Naive thymus-derived CD4-positive, alpha-beta T cell (primary cell): ENCODE data around the gene SLC44A5. TPM values are rescaled to one million over a fixed set of nuclear protein-coding genes. Genes with fewer than 3 reads are reported as not detected.

Experiments used
- ATAC-seq: fragments of 150-1000 bp; cut with Tn5 transposase; 2 replicates; pipeline ENCODE4 v1.10.0; 2021; ENCODE audit warnings: mild to moderate bottlenecking, moderate library complexity
- CTCF ChIA-PET: fragments of 350-600 bp; sonication (Branson Sonifier 250); formaldehyde crosslinking; loops from one replicate; lab custom pipeline; 2021; ENCODE audit warnings: antibody characterized with exemption; lab: Charles Lee
- POLR2A ChIA-PET: fragments of 350-600 bp; sonication (Branson Sonifier 250); formaldehyde crosslinking; loops from one replicate; lab custom pipeline; 2021; ENCODE audit warnings: antibody characterized with exemption, inconsistent platforms; lab: Charles Lee
- DNase-seq, 9 donors: peaks; one replicate each; pipeline versions ENCODE4 v3.0.0 to v3.0.0-alpha.2; 2020 to 2022; ENCODE audit warnings: mixed read lengths in 1 of 9
- H3K27ac ChIP-seq: one replicate; pipeline ENCODE4 v1.7.0; 2013; ENCODE audit warnings: mild to moderate bottlenecking, low read depth, low read length, moderate library complexity
- H3K27me3 ChIP-seq, 2 donors: one replicate each; pipeline ENCODE4 v1.7.0; 2013; ENCODE audit warnings: low read length in 2 of 2, mild to moderate bottlenecking in 2 of 2, moderate library complexity in 2 of 2; ENCODE audit not compliant: control insufficient read depth in 2 of 2, insufficient read depth in 2 of 2
- H3K36me3 ChIP-seq, 3 experiments: 1 replicate in 2 of 3; 2 replicates in 1 of 3; pipeline ENCODE4 v1.7.0; 2013; ENCODE audit warnings: low read length in 3 of 3, mild to moderate bottlenecking in 3 of 3, moderate library complexity in 1 of 3; ENCODE audit not compliant: insufficient read depth in 3 of 3, control insufficient read depth in 2 of 3
- H3K4me1 ChIP-seq, 2 donors: one replicate each; pipeline ENCODE4 v1.7.0; 2013; ENCODE audit warnings: low read length in 2 of 2, mild to moderate bottlenecking in 2 of 2, moderate library complexity in 1 of 2; ENCODE audit not compliant: control insufficient read depth in 2 of 2, insufficient read depth in 2 of 2
- H3K4me3 ChIP-seq: 2 replicates; pipeline ENCODE4 v1.7.0; 2013; ENCODE audit warnings: mild to moderate bottlenecking, low read length
- H3K9me3 ChIP-seq, 3 experiments: 1 replicate in 2 of 3; 2 replicates in 1 of 3; pipeline ENCODE4 v1.7.0; 2013; ENCODE audit warnings: low read length in 3 of 3; ENCODE audit not compliant: control insufficient read depth in 2 of 3
- H3K27ac Mint-ChIP-seq, 9 donors: one replicate each; pipeline ENCODE4 v1.8.0; 2020 to 2022; ENCODE audit warnings: mixed read lengths in 9 of 9, mild to moderate bottlenecking in 8 of 9, moderate library complexity in 5 of 9, inconsistent platforms in 2 of 9
- H3K27me3 Mint-ChIP-seq, 5 donors: one replicate each; pipeline ENCODE4 v1.8.0; 2021 to 2022; ENCODE audit warnings: mixed read lengths in 5 of 5, mild to moderate bottlenecking in 1 of 5
- H3K36me3 Mint-ChIP-seq, 5 donors: one replicate each; pipeline ENCODE4 v1.8.0; 2020 to 2022; ENCODE audit warnings: mixed read lengths in 5 of 5, mild to moderate bottlenecking in 3 of 5, inconsistent platforms in 1 of 5
- H3K4me1 Mint-ChIP-seq, 7 donors: one replicate each; pipeline ENCODE4 v1.8.0; 2020 to 2022; ENCODE audit warnings: mixed read lengths in 7 of 7, mild to moderate bottlenecking in 3 of 7, inconsistent platforms in 1 of 7
- H3K4me3 Mint-ChIP-seq, 10 donors: one replicate each; pipeline ENCODE4 v1.8.0; 2020 to 2022; ENCODE audit warnings: mild to moderate bottlenecking in 10 of 10, mixed read lengths in 10 of 10, moderate library complexity in 6 of 10, inconsistent platforms in 2 of 10
- H3K9me3 Mint-ChIP-seq, 11 donors: one replicate each; pipeline ENCODE4 v1.8.0; 2020 to 2022; ENCODE audit warnings: mixed read lengths in 11 of 11, mild to moderate bottlenecking in 4 of 11, inconsistent platforms in 1 of 11, moderate library complexity in 1 of 11
- intact Hi-C, 2 donors: fragments of 100-400 bp; cut with micrococcal nuclease; formaldehyde crosslinking; loops; one replicate each; pipeline ENCODE4 v1.15.1; 2023
- polyA plus RNA-seq, 2 donors: library from polyadenylated mRNA; unstranded; fragments of 300-500 nt; fragmentation: Illumina TruSeq; gene quantifications; one replicate each; pipeline ENCODE4 v1.2.3, GENCODE V29; 2021
- total RNA-seq, 6 experiments: library from RNA in 5 of 6; stranded (reverse) in 5 of 6; gene quantifications; 1 replicate in 5 of 6; 2 replicates in 1 of 6; pipeline ENCODE4 v1.2.3 and lab custom pipeline; 2021 to 2026

The SLC44A5 gene
- total and polyA plus RNA-seq, 7 experiments from 2014 or later = 0.92 to 6.0 (median 3.0) TPM; not detected in 3

DNA sequence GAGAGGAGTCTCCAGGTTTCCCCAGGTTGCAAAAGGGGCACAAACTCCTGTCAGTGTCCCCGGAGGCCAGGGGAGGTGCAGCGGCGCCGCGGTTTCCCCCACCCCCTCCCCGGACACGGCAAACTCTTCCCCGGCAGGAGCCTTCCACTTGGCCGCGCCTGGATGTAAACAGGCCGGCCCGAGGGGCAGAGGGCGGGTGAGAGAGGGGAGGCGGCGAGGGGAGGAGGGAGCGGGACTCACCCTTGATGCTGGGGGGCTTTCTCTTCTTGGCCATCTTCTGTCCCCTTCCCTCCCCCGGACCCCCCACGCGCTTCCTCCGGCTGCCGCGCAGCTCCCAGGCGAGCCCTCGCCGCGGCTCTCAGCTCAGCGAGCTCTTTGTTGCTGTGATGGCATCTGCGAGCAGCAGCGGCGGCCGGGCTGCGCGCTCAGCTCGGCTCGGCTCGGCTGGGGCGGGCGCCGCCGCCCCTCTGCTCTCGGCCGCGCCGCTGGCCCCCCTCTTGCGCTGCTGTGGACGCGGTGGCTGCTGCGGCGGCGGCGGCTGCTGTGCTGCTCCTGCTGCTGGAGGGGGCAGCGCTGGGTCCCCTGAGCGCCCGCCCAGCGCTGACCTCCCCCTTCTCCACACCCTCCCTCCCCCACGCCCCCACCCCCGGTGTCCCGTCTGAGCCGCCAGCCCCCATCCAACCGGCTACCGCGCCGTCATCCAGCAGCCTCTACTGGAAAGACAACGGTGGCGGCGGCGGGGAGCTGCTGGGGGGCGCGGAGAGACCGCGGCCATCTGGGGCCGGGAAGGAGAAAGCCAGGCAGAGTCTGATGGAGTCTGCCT, 4.9 kb upstream of the SLC44A5 start:
- no peak overlapping the region for H3K4me3 ChIP-seq
- ATAC-seq (peak; percentile 61), DNase-seq (peak in 4 of 9 donors; percentile 7 to 18 (median 16))
- no peak overlapping the region for H3K27ac ChIP-seq
- H3K4me3 Mint-ChIP-seq = peak overlapping the region; percentile 27 to 83 (median 78)
- POLR2A ChIA-PET = no interaction called here
- intact Hi-C loops = loop anchor here in 1 of 2 donors (10.0 kb wide), 2 partner anchors 169 to 481 kb away; partner anchors contain the start of genes LHX8 and RABGGTB
- no peaks in the 10 kb centered on the region for H3K9me3 ChIP-seq
- H3K9me3 Mint-ChIP-seq = peaks cover 0 to 12% (median 3%) of the 10 kb centered on the region in 11 donors
- H3K36me3 Mint-ChIP-seq = peaks cover 0 to 4% (median 0%) of the 10 kb centered on the region in 5 donors
- H3K4me1 ChIP-seq = peaks cover 4 to 8% of the 10 kb centered on the region in 2 donors
- no peak overlapping the region for H3K27ac Mint-ChIP-seq
- H3K27me3 ChIP-seq = peaks cover 0 to 28% of the 10 kb centered on the region in 2 donors
- peaks cover 73 to 88% (median 82%) of the 10 kb centered on the region in 5 donors for H3K27me3 Mint-ChIP-seq
- peaks cover 12 to 32% (median 21%) of the 10 kb centered on the region in 7 donors for H3K4me1 Mint-ChIP-seq
- CTCF ChIA-PET = no interaction called here
- H3K36me3 ChIP-seq = no peaks in the 10 kb centered on the region

DNA sequence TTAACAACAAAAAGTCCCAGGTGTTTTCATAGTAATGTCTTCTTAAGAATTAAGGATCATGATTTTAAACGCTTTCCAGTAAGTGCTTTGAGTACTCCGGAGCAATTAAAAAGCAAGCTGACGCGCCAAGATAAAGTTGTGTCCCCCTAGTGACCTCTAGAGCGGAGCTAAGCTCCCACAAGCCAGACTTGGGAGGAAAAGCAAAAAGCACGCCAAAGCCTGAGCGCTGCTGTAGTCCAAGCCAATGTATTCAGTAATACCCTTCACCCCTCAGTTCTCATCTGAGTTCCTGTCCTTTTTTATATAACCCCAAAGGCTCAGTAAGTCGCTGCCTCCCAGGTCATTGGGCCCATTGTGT, 3.5 kb upstream of the SLC44A5 start:
- H3K4me3 ChIP-seq = peak overlapping the region; percentile 33
- POLR2A ChIA-PET = no interaction called here
- H3K36me3 ChIP-seq = no peaks in the 10 kb centered on the region
- intact Hi-C loops = loop anchor here in 1 of 2 donors (10.0 kb wide), 2 partner anchors 170 to 480 kb away; partner anchors contain the start of genes LHX8 and RABGGTB
- Mint-ChIP-seq H3K4me1 (peaks cover 12 to 32% (median 21%) of the 10 kb centered on the region in 7 donors), H3K27ac (peak overlapping the region in 1 of 9 donors; percentile 56), H3K27me3 (peaks cover 69 to 79% (median 75%) of the 10 kb centered on the region in 5 donors), H3K9me3 (peaks cover 0 to 6% (median 0%) of the 10 kb centered on the region in 11 donors), H3K36me3 (peaks cover 0 to 4% (median 0%) of the 10 kb centered on the region in 5 donors), H3K4me3 (peak overlapping the region; percentile 27 to 83 (median 75))
- ATAC-seq (no peak), DNase-seq (no peak)
- H3K27ac ChIP-seq = no peak overlapping the region
- H3K27me3 ChIP-seq = peaks cover 0 to 31% of the 10 kb centered on the region in 2 donors
- peaks cover 4 to 8% of the 10 kb centered on the region in 2 donors for H3K4me1 ChIP-seq
- CTCF ChIA-PET = interaction anchor here (1.2 kb wide), 1 partner anchor 349 kb away, joined by 3 read pairs; no protein-coding TSS in a partner anchor
- no peaks in the 10 kb centered on the region for H3K9me3 ChIP-seq

DNA sequence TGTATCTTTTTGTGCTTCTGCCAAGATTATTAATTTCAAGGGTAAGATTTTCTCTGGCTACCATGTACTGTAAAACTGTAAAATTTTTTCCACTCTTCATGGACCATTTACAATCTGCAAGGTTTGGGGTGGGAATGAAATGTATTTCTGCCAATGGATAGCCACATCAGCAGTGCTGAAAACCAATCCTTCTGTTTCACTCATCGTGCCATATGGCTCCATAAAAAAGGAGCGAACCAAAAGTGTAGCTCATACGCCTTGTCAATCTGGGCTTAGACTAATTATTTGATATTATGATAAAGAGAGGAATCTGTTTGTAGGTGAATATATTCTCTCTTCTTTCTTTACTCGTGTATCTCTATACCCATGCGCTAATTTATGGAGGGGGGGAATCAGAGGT, 3.0 kb upstream of the SLC44A5 start:
- peaks cover 12 to 32% (median 21%) of the 10 kb centered on the region in 7 donors for H3K4me1 Mint-ChIP-seq
- peak overlapping the region in 6 of 10 donors; percentile 34 to 79 (median 76) for H3K4me3 Mint-ChIP-seq
- Histone ChIP-seq H3K9me3 (no peaks in the 10 kb centered on the region), H3K27ac (no peak overlapping the region), H3K27me3 (peaks cover 0 to 31% of the 10 kb centered on the region in 2 donors), H3K4me1 (peaks cover 4 to 8% of the 10 kb centered on the region in 2 donors), H3K36me3 (no peaks in the 10 kb centered on the region), H3K4me3 (no peak overlapping the region)
- H3K9me3 Mint-ChIP-seq = peaks cover 0 to 5% (median 0%) of the 10 kb centered on the region in 11 donors
- CTCF ChIA-PET = interaction anchor here (1.2 kb wide), 1 partner anchor 348 kb away, joined by 3 read pairs; no protein-coding TSS in a partner anchor
- POLR2A ChIA-PET = no interaction called here
- intact Hi-C loops = loop anchor here in 1 of 2 donors (10.0 kb wide), 2 partner anchors 171 to 479 kb away; partner anchors contain the start of genes LHX8 and RABGGTB
- H3K27me3 Mint-ChIP-seq = peaks cover 65 to 78% (median 72%) of the 10 kb centered on the region in 5 donors
- DNase-seq (no peak), ATAC-seq (no peak)
- H3K36me3 Mint-ChIP-seq = peaks cover 0 to 4% (median 0%) of the 10 kb centered on the region in 5 donors
- H3K27ac Mint-ChIP-seq = no peak overlapping the region

DNA sequence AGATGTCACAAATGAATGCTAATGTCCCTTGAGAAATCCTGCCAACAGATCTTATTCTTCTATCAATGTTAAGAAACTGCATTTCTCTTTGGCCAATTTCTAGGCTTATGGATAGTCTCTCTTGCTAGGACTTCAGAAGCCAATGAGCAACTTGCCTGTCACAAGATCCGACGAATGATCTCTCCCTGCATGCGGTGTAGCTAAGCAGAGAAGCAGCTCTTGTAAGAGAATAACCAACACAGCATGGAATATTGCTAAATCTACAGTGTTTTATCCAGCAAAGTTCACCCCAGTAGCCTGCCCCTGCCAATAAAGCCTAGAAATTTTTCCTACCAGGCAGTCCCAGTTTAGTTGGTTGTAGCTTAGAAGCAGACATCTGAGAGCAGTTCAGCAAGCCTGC, 2.1 kb upstream of the SLC44A5 start:
- DNase-seq = no peak
- peaks cover 62 to 75% (median 70%) of the 10 kb centered on the region in 5 donors for H3K27me3 Mint-ChIP-seq
- H3K27ac ChIP-seq = no peak overlapping the region
- peaks cover 4 to 8% of the 10 kb centered on the region in 2 donors for H3K4me1 ChIP-seq
- H3K4me3 Mint-ChIP-seq = no peak overlapping the region
- ChIA-PET POLR2A (no interaction called here), CTCF (no interaction called here)
- peaks cover 0 to 4% (median 0%) of the 10 kb centered on the region in 5 donors for H3K36me3 Mint-ChIP-seq
- no peak overlapping the region for H3K27ac Mint-ChIP-seq
- H3K27me3 ChIP-seq = peaks cover 0 to 31% of the 10 kb centered on the region in 2 donors
- peaks cover 0 to 5% (median 0%) of the 10 kb centered on the region in 11 donors for H3K9me3 Mint-ChIP-seq
- intact Hi-C loops = loop anchor here in 1 of 2 donors (10.0 kb wide), 2 partner anchors 172 to 478 kb away; partner anchors contain the start of genes LHX8 and RABGGTB
- no peaks in the 10 kb centered on the region for H3K36me3 ChIP-seq
- ATAC-seq = no peak
- H3K9me3 ChIP-seq = no peaks in the 10 kb centered on the region
- H3K4me3 ChIP-seq = no peak overlapping the region
- H3K4me1 Mint-ChIP-seq = peaks cover 12 to 32% (median 21%) of the 10 kb centered on the region in 7 donors

DNA sequence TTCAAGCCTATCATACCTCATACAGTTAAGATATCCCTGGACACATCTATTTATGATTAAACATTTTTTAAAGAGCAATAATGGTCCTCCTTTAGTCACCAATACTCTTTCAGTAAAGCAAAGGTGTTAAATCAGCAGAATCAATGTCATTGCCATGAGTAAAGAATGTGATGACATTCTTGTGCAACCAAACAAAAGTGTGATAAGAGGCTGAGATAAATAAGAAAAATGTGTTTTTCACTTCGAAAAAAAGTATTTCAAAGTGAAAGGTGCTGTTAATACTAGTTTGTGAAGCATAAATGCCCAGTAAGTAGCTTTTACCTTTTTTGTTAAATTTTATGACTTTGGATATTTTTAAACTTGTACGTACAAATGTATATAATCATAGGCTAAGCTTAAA, 8.4 kb downstream of the SLC44A5 start:
- POLR2A ChIA-PET = no interaction called here
- Mint-ChIP-seq H3K36me3 (no peaks in the 10 kb centered on the region), H3K9me3 (peaks cover 0 to 6% (median 1%) of the 10 kb centered on the region in 11 donors), H3K4me1 (no peaks in the 10 kb centered on the region), H3K27me3 (peaks cover 0 to 25% (median 25%) of the 10 kb centered on the region in 5 donors), H3K4me3 (no peak overlapping the region), H3K27ac (no peak overlapping the region)
- Histone ChIP-seq H3K36me3 (no peaks in the 10 kb centered on the region), H3K27me3 (no peaks in the 10 kb centered on the region), H3K9me3 (no peaks in the 10 kb centered on the region), H3K4me1 (no peaks in the 10 kb centered on the region), H3K27ac (no peak overlapping the region), H3K4me3 (no peak overlapping the region)
- CTCF ChIA-PET = no interaction called here
- intact Hi-C loops = no loop called here
- DNase-seq (no peak), ATAC-seq (no peak)

DNA sequence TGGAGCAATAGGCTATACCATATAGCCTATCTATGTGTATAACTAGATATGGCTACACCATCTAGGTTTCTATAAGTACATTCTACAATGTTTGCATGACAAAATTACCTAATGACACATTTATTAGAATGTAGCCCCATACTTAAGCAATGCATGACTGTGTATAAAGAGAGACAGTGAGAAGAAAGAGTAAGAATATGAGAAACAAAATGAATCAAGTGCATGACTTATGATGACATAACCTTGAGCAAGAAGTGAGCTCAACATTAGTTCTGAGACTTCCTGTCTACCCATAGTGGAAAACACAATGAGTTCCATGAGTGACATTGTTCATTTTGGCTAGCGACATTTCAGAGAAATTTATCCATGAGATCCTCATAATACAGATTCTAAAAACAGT, 10.1 kb downstream of the SLC44A5 start:
- ChIA-PET POLR2A (no interaction called here), CTCF (no interaction called here)
- Mint-ChIP-seq H3K4me3 (no peak overlapping the region), H3K27ac (no peak overlapping the region), H3K9me3 (peaks cover 0 to 6% (median 0%) of the 10 kb centered on the region in 11 donors), H3K36me3 (no peaks in the 10 kb centered on the region), H3K4me1 (no peaks in the 10 kb centered on the region), H3K27me3 (peaks cover 0 to 21% (median 14%) of the 10 kb centered on the region in 5 donors)
- H3K27ac ChIP-seq = no peak overlapping the region
- no peaks in the 10 kb centered on the region for H3K4me1 ChIP-seq
- DNase-seq (no peak), ATAC-seq (no peak)
- intact Hi-C loops = no loop called here
- no peaks in the 10 kb centered on the region for H3K36me3 ChIP-seq
- H3K27me3 ChIP-seq = no peaks in the 10 kb centered on the region
- H3K9me3 ChIP-seq = no peaks in the 10 kb centered on the region
- H3K4me3 ChIP-seq = no peak overlapping the region
